ENCODE data around the gene OSCP1. TPM values are rescaled to one million over a fixed set of nuclear protein-coding genes. Genes with fewer than 3 reads are reported as not detected.
A peak's percentile ranks its signal among the peaks of the same experiment; 100 is the strongest.

The OSCP1 gene
- total RNA-seq, 4 donors from 2014 or later, result 15.2 to 31.9 (median 19.5) TPM

DNA sequence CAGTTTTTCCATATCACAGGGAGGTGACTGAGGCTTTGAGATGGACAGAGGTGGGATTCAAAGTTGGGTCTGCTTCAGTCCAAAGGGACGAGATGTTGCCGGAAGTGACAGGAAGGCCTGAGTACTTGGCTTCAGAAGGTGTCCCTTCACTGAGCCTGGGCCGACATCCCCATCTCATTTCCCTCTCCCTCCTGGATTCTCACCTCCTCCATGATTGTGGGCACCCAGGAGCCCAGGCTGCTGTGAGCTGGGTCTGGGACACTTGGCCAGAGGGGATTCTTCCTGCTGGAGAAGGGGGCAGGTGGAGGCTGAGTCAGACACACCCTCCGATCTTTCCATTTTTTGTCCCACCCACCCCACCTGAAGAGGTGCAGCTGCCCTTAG, 16.8 kb upstream of the OSCP1 start:
- H3K9me3 ChIP-seq, result no peaks in the 10 kb centered on the region
- no peak overlapping the region for H3K27ac ChIP-seq
- TF ChIP-seq POLR2A (IDR thresholded peaks at IDR 0.05) (no peak), CTCF (IDR thresholded peaks at IDR 0.05) (no peak)
- DNase-seq, result no peak
- H3K4me3 ChIP-seq (replicated peaks in 1 of 3), result no peak overlapping the region
- H3K4me1 ChIP-seq, result peaks cover 29 to 42% of the 10 kb centered on the region in 2 donors
- no peaks in the 10 kb centered on the region for H3K27me3 ChIP-seq
- intact Hi-C loops (cut with DNase I), result no loop called here
- H3K36me3 ChIP-seq, result no peaks in the 10 kb centered on the region
- WGBS, 2 donors, result 96 to 97% methylated on average over 4 of the region's 4 CpGs

DNA sequence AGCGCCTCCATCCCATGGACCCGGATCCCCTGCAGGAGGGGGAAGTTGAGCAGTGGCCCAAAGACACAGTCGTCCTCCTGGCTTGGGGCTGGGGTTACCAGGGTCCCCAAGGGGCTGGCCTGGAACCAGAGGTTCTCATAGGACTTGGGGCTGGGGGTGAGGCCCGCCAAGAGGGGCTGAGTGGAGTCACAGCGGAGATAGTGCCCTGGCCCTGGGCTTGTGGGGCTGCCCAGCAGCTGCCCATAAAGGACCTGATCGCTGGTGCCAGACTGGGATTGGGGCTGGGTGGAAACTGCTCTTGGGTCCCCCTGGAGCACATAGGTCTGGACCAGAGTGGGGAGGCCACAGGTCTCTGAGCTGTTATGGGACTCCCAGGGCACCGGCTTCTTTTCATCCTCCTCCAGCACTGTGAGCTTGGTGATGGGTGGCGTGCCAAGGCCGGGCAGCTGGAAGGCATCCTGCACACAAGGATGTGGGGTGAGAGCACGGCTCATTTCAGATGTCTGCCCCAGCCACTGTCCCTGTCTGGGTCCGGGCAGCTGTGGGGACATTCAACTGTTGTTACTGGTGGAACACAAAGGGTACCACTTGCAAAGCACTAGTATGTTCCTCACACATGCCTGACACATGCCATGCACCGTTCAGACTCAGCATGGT, 16.2 kb upstream of the OSCP1 start:
- Histone ChIP-seq H3K4me3 (replicated peaks in 1 of 3) (no peak overlapping the region), H3K27ac (no peak overlapping the region), H3K36me3 (peaks cover 0 to under 1% of the 10 kb centered on the region in 2 donors), H3K9me3 (no peaks in the 10 kb centered on the region), H3K4me1 (peaks cover 26 to 37% of the 10 kb centered on the region in 2 donors), H3K27me3 (no peaks in the 10 kb centered on the region)
- intact Hi-C loops (cut with DNase I), result no loop called here
- WGBS, 2 donors, result 87 to 97% methylated on average over 4 to 10 of the region's 12 CpGs
- no peak for DNase-seq
- no peak for TF ChIP-seq POLR2A (IDR thresholded peaks at IDR 0.05)
- TF ChIP-seq CTCF (IDR thresholded peaks at IDR 0.05), result no peak

DNA sequence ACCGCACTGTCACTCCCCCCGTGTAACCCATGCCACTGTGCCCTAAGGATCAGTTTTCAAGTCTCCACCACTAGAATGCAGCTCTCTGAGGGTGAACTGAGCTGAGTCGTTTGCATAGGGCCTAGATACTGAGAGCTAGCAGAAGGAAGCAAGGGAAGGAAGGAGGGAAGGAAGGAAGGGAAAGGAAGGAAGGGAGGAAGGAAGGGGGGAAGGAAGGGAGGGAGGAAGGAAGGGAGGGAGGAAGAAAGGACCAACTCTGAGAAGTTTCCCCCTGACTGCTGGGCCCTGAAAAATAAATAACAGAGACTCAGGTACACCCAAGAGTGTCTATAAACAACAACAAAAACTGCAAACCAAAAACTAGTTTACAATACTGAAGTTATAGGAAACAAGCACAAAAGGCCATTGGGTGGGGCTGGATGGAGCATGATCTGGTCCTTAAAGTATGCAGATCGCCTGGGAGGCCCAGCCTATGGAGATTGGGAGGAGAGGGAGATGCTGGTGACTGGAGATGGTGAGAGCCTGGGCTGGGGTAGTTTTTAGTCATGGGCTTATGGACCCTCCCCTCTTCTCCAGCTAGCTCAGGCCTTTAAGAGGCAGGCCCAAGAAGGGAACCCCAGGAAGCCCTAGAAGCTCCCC, 15.6 kb upstream of the OSCP1 start:
- Histone ChIP-seq H3K4me3 (replicated peaks in 1 of 3) (no peak overlapping the region), H3K27ac (no peak overlapping the region), H3K27me3 (no peaks in the 10 kb centered on the region), H3K9me3 (no peaks in the 10 kb centered on the region), H3K36me3 (peaks cover 6 to 7% of the 10 kb centered on the region in 2 donors), H3K4me1 (peaks cover 20 to 30% of the 10 kb centered on the region in 2 donors)
- 64 to 75% methylated on average over 4 of the region's 4 CpGs for WGBS, 2 donors
- no peak for DNase-seq
- intact Hi-C loops (cut with DNase I), result no loop called here
- TF ChIP-seq POLR2A (IDR thresholded peaks at IDR 0.05) (no peak), CTCF (IDR thresholded peaks at IDR 0.05) (no peak)

DNA sequence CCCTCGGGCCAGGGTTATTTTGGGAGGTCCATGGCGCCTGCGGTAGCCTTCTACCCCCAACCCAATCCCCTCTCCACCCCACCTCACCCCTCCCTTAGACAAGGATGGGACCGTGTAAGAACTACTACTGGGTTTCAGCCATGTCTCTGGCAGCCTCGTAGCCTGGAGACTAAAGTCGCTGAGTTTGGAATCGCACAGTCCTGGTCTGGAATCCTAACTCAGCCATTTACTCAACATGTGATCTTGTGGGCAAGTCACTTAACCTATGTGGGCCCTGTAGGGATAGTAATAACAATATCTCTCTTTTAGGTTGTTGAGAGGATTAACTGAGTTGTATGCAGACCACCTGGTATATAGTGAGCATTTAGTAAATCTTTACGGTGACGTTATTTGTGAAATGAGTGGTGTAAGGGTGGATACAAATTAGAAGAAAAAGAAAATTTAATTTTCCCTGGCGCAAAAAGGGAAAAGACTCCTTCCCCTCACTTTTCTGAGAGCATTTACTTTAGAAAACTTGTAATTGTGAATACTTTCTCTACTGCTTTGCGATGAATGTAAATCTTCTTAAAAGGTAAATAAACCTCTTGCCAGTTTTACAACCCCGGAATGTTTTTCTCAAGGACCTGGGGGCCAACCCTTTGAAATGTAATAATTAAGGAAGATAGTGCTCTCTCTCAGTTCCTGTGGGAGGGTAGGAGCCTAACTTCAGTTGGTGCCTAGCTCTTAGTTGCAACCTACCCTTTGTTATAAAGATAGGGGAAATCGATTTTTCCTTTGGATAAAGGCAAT, 14.5 kb upstream of the OSCP1 start:
- H3K4me1 ChIP-seq, result peaks cover 17 to 21% of the 10 kb centered on the region in 2 donors
- TF ChIP-seq CTCF (IDR thresholded peaks at IDR 0.05) (no peak), POLR2A (IDR thresholded peaks at IDR 0.05) (no peak)
- intact Hi-C loops (cut with DNase I), result no loop called here
- no peaks in the 10 kb centered on the region for H3K27me3 ChIP-seq
- no peak for DNase-seq
- peaks cover 15 to 18% of the 10 kb centered on the region in 2 donors for H3K36me3 ChIP-seq
- H3K4me3 ChIP-seq (replicated peaks in 1 of 3), result peak overlapping the region in 2 of 3 donors; percentile 24 to 81
- no peaks in the 10 kb centered on the region for H3K9me3 ChIP-seq
- H3K27ac ChIP-seq, result peak overlapping the region; percentile 79 to 98 (median 92)
- WGBS, 2 donors, result 37 to 46% methylated on average over 10 to 13 of the region's 13 CpGs

Measured in thyroid gland (tissue), 4 donors.